Measurements from ENCODE around the gene FTHL17. TPM values are rescaled to one million over a fixed set of nuclear protein-coding genes. Genes with fewer than 3 reads are reported as not detected.

Gene FTHL17
- polyA plus RNA-seq, 1 donor from 2014 or later = not detected

GRCh38 chrX:31112226-31112999 lies 40.6 kb upstream of the FTHL17 start:
- Histone ChIP-seq H3F3A (ENCODE audit: insufficient read depth, low read length, poor library complexity, severe bottlenecking) (no peaks in the 10 kb centered on the region), H3K4me2 (ENCODE audit: low read length) (no peak overlapping the region), H3K4me3 (ENCODE audit: low read length) (no peak overlapping the region), H3K36me3 (ENCODE audit: insufficient read depth, low read length) (no peaks in the 10 kb centered on the region), H3K9me3 (ENCODE audit: low read length) (no peaks in the 10 kb centered on the region), H3K79me2 (replicated peaks; ENCODE audit: insufficient read depth, low read length) (no peaks in the 10 kb centered on the region), H3K27ac (ENCODE audit: low read length) (no peak overlapping the region), H3K9me2 (ENCODE audit: insufficient read depth, low read length) (no peaks in the 10 kb centered on the region), H4K20me1 (ENCODE audit: insufficient read depth) (no peaks in the 10 kb centered on the region), H2AFZ (ENCODE audit: low read depth, low read length) (no peak overlapping the region), H3K9ac (ENCODE audit: low read length) (no peak overlapping the region), H3K27me3 (ENCODE audit: insufficient read depth, low read depth, low read length) (no peaks in the 10 kb centered on the region)
- TF ChIP-seq SMC3 (conservative IDR thresholded peaks at IDR 0.05; ENCODE audit: poor library complexity) (no peak), REST (IDR thresholded peaks at IDR 0.05; ENCODE audit: borderline replicate concordance) (no peak), RAD21 (conservative IDR thresholded peaks at IDR 0.05) (no peak), EP300 (conservative IDR thresholded peaks at IDR 0.05; ENCODE audit: poor library complexity, severe bottlenecking) (no peak), TAF1 (IDR thresholded peaks at IDR 0.05; ENCODE audit: low read depth) (no peak), MXI1 (conservative IDR thresholded peaks at IDR 0.05; ENCODE audit: poor library complexity, severe bottlenecking) (no peak)

GRCh38 chrX:31110657-31111056 lies 38.8 kb upstream of the FTHL17 start:
- Histone ChIP-seq H3K4me3 (ENCODE audit: low read length) (no peak overlapping the region), H3K79me2 (replicated peaks; ENCODE audit: insufficient read depth, low read length) (no peaks in the 10 kb centered on the region), H4K20me1 (ENCODE audit: insufficient read depth) (no peaks in the 10 kb centered on the region), H3K9me3 (ENCODE audit: low read length) (no peaks in the 10 kb centered on the region), H3K27ac (ENCODE audit: low read length) (no peak overlapping the region), H3K4me2 (ENCODE audit: low read length) (no peak overlapping the region), H3K36me3 (ENCODE audit: insufficient read depth, low read length) (no peaks in the 10 kb centered on the region), H3K9ac (ENCODE audit: low read length) (no peak overlapping the region), H2AFZ (ENCODE audit: low read depth, low read length) (no peak overlapping the region), H3K27me3 (ENCODE audit: insufficient read depth, low read depth, low read length) (no peaks in the 10 kb centered on the region), H3F3A (ENCODE audit: insufficient read depth, low read length, poor library complexity, severe bottlenecking) (no peaks in the 10 kb centered on the region), H3K9me2 (ENCODE audit: insufficient read depth, low read length) (no peaks in the 10 kb centered on the region)
- TF ChIP-seq EP300 (conservative IDR thresholded peaks at IDR 0.05; ENCODE audit: poor library complexity, severe bottlenecking) (no peak), SMC3 (conservative IDR thresholded peaks at IDR 0.05; ENCODE audit: poor library complexity) (no peak), POLR2AphosphoS5 (IDR thresholded peaks at IDR 0.05) (no peak), REST (IDR thresholded peaks at IDR 0.05; ENCODE audit: borderline replicate concordance) (no peak), MXI1 (conservative IDR thresholded peaks at IDR 0.05; ENCODE audit: poor library complexity, severe bottlenecking) (no peak), EZH2 (IDR thresholded peaks at IDR 0.05; ENCODE audit: borderline replicate concordance, insufficient read depth, low read length, poor library complexity, severe bottlenecking) (no peak), CTCF (IDR thresholded peaks at IDR 0.05; ENCODE audit: poor library complexity, severe bottlenecking) (no peak), TAF1 (IDR thresholded peaks at IDR 0.05; ENCODE audit: low read depth) (no peak), RAD21 (conservative IDR thresholded peaks at IDR 0.05) (no peak)

Measured in neural cell (in vitro differentiated cells).